PFSK-1 (cell line): ENCODE data around the gene FAM53B.

Experiments used
- POLR2AphosphoS5 ChIP-seq: IDR thresholded peaks from 2 replicates; pipeline ENCODE4 v1.6.1; 2012; ENCODE audit warnings: low read depth, mild to moderate bottlenecking, control low read depth, low read length, moderate library complexity
- TF ChIP-seq, protein P1 (sequence below), 2 experiments: IDR thresholded peaks; 2 replicates each; pipeline versions ENCODE4 v1.6.1 to v1.8.0; 2011 to 2012; ENCODE audit warnings: low read depth in 2 of 2, low read length in 2 of 2, control low read depth in 1 of 2, inconsistent platforms in 1 of 2, mild to moderate bottlenecking in 1 of 2, moderate library complexity in 1 of 2; ENCODE audit not compliant: insufficient read depth in 1 of 2

DNA sequence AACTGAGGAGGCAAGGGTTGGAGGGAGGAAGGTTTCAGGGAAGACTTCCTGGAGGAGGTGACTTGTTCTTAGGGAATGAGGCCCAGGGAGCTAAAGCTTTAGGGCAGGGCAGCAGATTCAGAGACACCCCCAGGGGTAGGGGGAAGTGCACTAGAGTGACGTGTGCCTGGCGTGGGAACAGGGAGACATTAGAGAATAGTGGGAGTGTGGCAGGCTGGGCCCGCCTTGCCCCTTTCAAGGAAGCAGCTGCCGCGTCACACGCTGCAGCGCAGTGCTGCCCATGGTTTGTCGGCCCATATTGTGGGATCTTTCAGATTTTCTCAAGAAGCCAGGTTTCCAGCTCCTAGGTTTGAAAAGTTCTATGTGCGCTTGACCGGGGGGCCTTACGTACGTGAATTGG is 143.2 kb downstream of the FAM53B start:
- TF ChIP-seq, protein P1, sequence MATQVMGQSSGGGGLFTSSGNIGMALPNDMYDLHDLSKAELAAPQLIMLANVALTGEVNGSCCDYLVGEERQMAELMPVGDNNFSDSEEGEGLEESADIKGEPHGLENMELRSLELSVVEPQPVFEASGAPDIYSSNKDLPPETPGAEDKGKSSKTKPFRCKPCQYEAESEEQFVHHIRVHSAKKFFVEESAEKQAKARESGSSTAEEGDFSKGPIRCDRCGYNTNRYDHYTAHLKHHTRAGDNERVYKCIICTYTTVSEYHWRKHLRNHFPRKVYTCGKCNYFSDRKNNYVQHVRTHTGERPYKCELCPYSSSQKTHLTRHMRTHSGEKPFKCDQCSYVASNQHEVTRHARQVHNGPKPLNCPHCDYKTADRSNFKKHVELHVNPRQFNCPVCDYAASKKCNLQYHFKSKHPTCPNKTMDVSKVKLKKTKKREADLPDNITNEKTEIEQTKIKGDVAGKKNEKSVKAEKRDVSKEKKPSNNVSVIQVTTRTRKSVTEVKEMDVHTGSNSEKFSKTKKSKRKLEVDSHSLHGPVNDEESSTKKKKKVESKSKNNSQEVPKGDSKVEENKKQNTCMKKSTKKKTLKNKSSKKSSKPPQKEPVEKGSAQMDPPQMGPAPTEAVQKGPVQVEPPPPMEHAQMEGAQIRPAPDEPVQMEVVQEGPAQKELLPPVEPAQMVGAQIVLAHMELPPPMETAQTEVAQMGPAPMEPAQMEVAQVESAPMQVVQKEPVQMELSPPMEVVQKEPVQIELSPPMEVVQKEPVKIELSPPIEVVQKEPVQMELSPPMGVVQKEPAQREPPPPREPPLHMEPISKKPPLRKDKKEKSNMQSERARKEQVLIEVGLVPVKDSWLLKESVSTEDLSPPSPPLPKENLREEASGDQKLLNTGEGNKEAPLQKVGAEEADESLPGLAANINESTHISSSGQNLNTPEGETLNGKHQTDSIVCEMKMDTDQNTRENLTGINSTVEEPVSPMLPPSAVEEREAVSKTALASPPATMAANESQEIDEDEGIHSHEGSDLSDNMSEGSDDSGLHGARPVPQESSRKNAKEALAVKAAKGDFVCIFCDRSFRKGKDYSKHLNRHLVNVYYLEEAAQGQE (IDR thresholded peaks at IDR 0.05; ENCODE audit: insufficient read depth in 1 of 2, low read depth in 2 of 2, low read length in 2 of 2), result no peak
- TF ChIP-seq POLR2AphosphoS5, result no peak
